HG03280 (cell line): ENCODE results near the gene TP53I11.

Source experiments
- ATAC-seq: cut with Tn5 transposase; IDR thresholded peaks from one replicate; pipeline ENCODE4 v1.9.1; 2021; ENCODE audit warnings: mild to moderate bottlenecking, moderate library complexity; ENCODE audit not compliant: unreplicated experiment

Gene TP53I11

DNA sequence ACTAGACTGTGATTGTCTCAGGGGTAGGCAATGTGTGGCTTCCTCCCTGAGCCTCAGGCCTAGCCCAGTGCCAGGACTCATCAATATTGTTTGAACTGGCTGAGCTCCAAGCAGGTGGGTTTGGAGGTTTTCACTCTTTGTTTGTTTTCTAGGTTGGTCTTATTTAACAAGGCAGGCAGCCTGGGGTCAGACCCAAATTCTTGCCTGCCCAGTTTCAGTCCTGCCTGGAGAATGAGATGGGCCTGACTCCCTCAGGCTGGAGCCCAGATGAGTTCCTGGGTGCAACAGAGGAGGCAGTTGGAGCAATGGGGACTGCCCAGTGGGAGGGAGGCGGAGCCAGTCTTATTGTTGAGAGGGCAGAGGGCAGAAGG, 28.3 kb upstream of the TP53I11 start:
- ATAC-seq: no peak

GRCh38 chr11:44978274-44978960, 27.7 kb upstream of the TP53I11 start:
- no peak for ATAC-seq

DNA sequence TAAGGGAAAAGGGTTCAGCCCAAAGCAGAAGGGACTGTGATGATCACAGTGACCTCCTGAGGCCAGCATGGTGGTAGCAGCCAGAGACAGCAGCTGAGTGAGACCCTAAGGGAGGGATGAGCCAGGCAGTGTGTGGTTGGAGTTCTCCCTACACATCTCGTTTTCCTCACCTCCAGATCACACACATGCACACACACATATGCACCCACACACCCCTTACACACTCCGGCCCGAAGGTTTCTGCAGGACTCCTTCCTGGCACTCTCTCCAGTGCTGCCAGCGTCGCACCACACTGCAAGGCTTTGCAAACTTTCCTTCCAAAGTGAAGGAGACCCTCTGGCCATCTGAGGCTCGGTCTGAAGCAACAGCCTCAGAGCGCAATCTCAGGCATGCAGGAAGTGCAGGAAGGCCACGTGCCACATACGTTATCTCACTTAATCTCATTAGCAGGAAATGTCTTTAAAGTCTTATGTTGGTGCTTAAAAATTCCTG, 26.9 kb upstream of the TP53I11 start:
- no peak for ATAC-seq

GRCh38 chr11:44976576-44976975, 25.9 kb upstream of the TP53I11 start:
- ATAC-seq: no peak

DNA sequence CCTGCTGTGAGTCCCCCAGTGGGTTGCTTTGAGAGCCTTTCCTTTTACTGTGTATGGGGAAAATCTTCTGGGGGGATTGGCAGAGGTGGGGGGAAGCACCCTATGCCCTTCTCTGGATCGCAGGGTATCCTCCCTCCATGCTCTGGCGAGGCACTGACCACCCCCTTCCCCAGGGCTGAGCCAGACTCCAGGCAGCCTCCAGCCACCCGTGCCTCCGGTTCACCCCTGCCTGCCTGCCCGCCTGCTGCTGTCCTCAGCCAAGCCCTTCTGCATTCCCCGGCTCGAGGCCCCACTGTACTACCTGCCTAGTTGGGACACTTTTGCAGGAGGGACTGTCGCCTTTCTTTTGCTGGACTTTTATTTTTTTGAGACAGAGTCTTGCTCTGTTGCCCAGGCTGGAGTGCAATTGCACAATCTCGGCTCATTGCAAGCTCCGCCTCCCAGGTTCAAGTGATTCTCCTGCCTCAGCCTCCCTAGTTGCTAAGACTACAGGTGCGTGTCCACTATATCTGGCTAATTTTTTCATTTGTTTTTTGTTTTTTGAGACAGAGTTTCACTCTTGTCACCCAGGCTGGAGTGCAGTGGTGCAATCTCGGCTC, 23.8 kb upstream of the TP53I11 start:
- ATAC-seq: no peak

DNA sequence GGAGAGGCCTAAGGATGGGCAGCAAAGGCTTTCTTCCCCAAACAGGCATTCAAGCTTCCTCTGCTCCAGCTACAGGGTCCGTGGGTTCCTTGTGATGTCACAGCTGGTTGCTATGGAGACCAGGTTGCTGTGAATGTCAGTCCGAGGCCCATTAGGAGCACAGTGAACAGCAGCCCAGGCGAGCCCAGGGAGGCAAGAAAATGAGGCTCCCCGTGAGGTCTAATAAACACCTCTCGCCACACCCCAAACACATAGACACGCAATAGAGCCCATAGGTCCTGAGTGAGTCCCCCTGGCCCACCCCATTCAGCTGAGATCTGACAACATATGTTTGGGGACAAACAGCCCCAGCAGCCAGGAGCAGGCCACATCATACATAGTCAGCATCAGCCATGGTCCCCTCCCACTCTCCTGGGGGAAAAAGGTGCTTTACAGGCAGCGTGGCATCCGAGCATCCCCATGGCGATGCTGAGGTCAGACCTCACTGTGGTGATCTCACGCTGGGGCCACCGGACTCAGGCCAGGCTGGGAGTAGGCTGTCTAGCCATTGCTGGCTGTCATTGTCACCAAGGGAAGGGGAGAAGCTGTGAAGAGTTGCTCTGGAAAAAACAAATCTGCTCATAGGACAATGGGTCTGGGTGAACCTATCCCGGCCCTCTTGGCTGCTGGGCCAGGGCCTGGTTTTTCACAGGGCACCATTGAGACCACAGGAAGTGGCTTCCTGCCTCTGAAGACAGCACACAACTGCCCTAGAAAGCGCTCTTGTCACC, 23.1 kb upstream of the TP53I11 start:
- ATAC-seq: no peak

- ATAC-seq: no peak
Observed at GRCh38 chr11:44972746-44973435, 22.2 kb upstream of the TP53I11 start.

DNA sequence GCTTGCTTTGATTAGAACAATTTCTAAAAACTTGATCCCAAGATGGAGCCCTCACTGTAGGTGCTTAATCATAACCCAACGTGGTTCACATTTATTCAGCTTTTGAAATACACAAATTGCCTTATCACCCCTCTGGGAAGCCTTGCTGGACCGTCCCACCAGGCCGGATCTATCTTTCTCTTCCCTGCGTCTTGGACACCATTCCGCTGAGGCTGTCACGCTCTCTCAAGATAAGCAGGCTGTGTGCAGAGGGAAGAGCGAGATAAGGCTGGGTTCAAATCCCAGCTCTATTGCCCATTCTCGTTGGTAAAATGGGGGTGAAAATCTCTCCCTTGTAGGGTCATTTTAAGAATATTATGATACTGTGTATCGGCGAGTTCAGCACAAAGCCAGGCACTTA, 20.5 kb upstream of the TP53I11 start:
- no peak for ATAC-seq

GRCh38 chr11:44970293-44970692, 19.6 kb upstream of the TP53I11 start:
- ATAC-seq: no peak

DNA sequence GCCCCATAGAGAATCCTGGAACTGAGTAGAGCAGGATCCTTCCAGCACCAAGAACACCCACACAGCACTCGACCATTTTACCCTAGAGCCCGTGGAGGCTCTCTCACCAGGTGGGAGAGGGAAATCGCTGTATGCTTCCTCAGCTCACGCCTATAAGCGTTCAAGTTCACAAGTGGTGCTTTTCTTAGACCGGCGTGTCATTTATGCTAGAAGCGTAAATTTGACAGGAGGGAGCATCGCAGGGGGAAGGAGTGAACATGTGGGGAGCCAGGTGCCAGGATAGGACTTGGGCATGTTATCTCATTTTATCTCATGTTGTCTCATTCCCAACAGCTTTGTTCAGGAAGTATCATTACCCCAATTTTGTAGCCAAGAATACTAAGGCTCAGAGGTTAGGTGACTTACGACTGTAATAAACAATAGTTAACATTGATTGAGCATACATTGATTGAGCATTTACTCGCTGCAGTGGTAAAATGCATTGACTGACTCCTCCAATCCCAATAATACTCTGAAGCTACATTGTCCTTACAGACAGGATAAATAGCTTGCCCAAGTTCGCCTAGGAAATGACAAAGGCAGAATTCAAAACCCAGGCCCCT, 19.1 kb upstream of the TP53I11 start:
- ATAC-seq: no peak

DNA sequence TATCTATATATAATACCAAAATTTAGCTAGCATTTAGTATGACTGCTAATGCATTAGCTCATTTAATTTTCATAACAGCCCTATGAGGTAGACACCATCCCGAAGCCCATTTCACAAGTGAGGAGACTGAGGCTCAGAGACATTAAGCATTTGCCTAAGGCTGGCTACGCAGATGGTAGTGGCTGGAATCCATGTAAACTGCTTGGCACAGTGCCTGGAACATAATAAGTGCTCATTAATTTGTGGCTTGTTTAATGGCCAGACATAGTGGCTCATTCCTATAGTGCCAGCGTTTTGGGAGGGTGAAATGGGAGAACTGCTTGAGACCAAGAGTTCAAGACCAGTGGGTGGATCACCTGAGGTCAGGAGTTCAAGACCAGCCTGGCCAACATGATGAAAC, 17.8 kb upstream of the TP53I11 start:
- ATAC-seq: no peak

DNA sequence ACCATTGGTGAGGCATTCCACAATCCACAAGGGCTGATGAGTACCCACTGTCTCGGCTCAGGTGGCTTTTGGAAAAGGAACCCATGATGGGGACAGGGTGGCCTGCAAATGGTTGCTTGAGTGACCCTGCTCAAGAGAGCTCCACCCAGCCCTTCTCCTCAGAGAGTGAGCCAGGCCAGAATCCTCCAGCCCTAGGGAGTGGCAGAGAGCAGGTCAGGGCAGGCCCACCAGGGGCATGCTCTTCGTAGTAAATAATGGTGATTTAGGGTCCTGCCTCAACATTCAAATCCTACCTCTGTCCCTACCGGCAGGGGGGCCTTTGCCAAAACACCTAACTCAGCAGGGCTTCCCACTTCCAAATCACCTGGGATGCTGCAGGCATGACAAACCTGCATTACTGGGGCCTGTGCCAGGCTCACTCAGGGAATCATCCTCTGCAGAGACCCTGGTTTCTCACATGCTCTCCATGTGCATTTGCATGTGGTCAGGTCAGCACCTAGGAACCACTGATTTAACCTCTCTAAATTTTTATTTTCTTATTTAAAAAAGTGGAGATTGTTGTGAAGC, 17.3 kb upstream of the TP53I11 start:
- ATAC-seq: no peak

GRCh38 chr11:44966694-44967093, 16.0 kb upstream of the TP53I11 start:
- no peak for ATAC-seq

DNA sequence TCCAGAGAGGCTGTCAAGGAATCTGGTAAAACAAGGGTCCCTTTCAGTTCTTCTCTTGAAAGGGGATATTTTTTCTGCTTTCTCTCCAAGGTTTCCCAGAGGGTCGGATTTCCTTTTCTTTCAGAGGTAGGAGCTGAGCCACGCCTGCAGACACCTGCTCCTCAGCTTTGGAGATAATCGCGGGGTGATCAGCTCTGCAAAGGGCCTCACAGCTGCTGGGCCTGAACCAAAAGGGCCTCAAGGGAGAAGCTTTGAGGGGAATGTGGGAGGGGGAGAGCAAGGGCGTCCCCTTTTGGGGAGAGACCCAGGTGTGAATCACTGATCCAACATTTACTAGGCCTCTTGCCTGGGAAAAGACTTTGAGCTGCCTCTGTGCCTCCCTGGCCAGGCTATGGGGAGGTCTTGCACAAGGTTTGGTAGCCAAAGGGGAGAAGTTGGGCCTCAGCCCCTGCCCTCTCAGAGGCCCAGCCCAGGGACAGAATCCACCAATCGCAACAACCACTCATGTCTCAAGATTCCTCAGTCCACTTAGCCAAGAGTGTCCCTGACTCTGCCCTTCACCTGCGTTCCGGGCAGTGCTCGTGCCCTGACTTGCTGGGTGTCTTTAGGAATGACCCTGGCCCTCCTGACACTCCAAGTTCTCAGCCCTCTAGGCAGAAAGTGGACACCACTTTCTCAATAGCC, 14.0 kb upstream of the TP53I11 start:
- ATAC-seq: no peak

GRCh38 chr11:44963948-44964347, 13.3 kb upstream of the TP53I11 start:
- ATAC-seq: no peak

DNA sequence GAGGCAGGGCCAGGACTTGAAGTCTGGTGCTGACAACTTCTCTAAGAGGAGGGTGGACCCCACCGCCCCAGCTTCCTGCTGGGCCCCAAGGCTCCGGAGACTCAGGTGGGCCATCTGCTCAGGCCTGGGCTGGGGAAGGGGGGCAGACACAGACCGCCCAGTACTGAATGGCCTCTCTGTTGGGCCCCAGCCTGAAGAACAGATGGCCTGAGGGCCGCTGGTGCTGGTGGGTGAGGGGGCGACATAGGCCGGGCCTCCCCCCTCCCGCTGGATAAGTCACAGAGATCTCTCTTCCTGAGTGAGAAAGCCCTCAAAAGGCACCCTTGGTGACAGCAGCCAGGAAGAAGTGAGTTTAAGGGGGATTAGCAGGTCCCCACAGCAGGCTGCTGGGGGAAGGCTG, 12.5 kb upstream of the TP53I11 start:
- ATAC-seq: no peak

GRCh38 chr11:44962464-44962863, 11.8 kb upstream of the TP53I11 start:
- no peak for ATAC-seq

DNA sequence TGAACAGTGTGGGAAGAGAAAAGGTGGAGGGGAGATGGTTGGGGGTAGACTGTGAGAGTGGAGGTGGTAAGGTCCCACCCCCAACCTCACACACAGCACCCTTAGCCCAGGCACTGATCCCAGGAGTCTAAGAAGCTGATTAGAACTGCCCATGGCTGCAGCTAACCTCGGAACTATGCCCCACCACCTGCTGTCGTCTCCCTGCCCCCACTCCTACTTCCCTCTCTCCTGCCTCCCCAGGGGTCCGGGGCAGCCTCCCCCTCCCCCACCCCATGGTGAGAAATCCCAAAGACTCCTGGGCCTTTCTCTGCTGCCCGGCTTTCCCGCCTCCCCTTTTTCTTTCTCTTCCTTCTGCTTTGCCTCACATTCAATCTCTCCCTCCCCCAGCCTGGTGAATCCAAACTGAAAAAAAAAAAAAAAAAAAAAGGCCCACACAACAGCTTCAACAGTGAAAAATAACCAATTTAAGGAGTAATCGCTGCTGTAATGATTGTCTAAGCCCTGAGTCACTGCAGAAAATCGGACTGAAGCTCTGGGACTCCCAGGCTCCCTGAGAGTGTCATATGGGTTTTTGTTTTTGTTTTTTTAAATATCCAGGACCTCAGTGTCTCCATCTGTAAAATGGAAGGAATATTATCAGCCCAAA, 9.6 kb upstream of the TP53I11 start:
- ATAC-seq: no peak

- ATAC-seq: no peak
Observed at GRCh38 chr11:44959064-44959463, 8.4 kb upstream of the TP53I11 start.
